K562 (cell line): Measurements from ENCODE around the gene SPEG. TPM values are rescaled to one million over a fixed set of nuclear protein-coding genes. Genes with fewer than 3 reads are reported as not detected.

Experiments
- CEBPB ChIP-seq: fragments of 450-650 bp; IDR thresholded peaks from 2 replicates; pipeline ENCODE4 v1.6.1; 2016; ENCODE audit warnings: missing genetic modification characterization, missing compliant biosample characterization
- HDAC6 ChIP-seq: IDR thresholded peaks from 2 replicates; pipeline ENCODE4 v1.6.1; 2012; ENCODE audit warnings: low read depth, mild to moderate bottlenecking, control low read depth, inconsistent platforms, low read length, moderate library complexity
- MCM5 ChIP-seq: fragments of 450-650 bp; IDR thresholded peaks from 2 replicates; pipeline ENCODE4 v1.6.1; 2016; ENCODE audit warnings: low read depth
- MEF2D ChIP-seq: conservative IDR thresholded peaks from 2 replicates; pipeline ENCODE4 v1.6.1; 2016; ENCODE audit warnings: low read depth, missing genetic modification characterization, missing compliant biosample characterization
- MXI1 ChIP-seq: IDR thresholded peaks from 2 replicates; pipeline ENCODE4 v1.6.1; 2011; ENCODE audit warnings: low read depth, mild to moderate bottlenecking, improper control_type of control experiment, low read length
- NFE2 ChIP-seq: IDR thresholded peaks from 2 replicates; pipeline ENCODE4 v1.6.1; 2014; ENCODE audit warnings: antibody characterized with exemption, low read depth
- PTTG1 ChIP-seq: fragments of 450-650 bp; IDR thresholded peaks from 2 replicates; pipeline ENCODE4 v1.6.1; 2016; ENCODE audit warnings: low read depth, mild to moderate bottlenecking, missing genetic modification characterization, missing compliant biosample characterization
- TEAD4 ChIP-seq, 2 experiments: sonication (generic) in 1 of 2; formaldehyde crosslinking in 1 of 2; IDR thresholded peaks; 2 replicates each; pipeline versions ENCODE4 v1.6.1 to v1.8.0; 2012 to 2022; ENCODE audit warnings: borderline replicate concordance in 1 of 2, inconsistent platforms in 1 of 2, low read length in 1 of 2, mild to moderate bottlenecking in 1 of 2, missing genetic modification reagents in 1 of 2
- ZBTB8A ChIP-seq: fragments of 450-650 bp; IDR thresholded peaks from 2 replicates; pipeline ENCODE4 v1.6.1; 2018; ENCODE audit warnings: mild to moderate bottlenecking, moderate library complexity; ENCODE audit not compliant: partially characterized antibody
- ZNF316 ChIP-seq: fragments of 450-650 bp; IDR thresholded peaks from 2 replicates; pipeline ENCODE4 v1.6.1; 2016
- ZNF561 ChIP-seq: fragments of 450-650 bp; formaldehyde crosslinking; conservative IDR thresholded peaks from 2 replicates; pipeline ENCODE4 v1.4.0; 2020; ENCODE audit warnings: mild to moderate bottlenecking, moderate library complexity
- ZNF79 ChIP-seq: fragments of 250-450 bp; sonication (Bioruptor Pico); IDR thresholded peaks from 2 replicates; pipeline ENCODE4 v1.4.0; 2020; ENCODE audit warnings: low read depth, mild to moderate bottlenecking, moderate library complexity
- polyA plus RNA-seq, 8 experiments: library from polyadenylated mRNA; depleted of rRNA in 4 of 8; stranded (reverse) in 5 of 8; unstranded in 3 of 8; fragments of >200 nt; fragmentation: Nextera tagmentation in 2 of 8; fragmentation: Illumina TruSeq in 1 of 8; extraction: Ambion mirVana in 2 of 8; extraction: Trizol in 1 of 8; gene quantifications; 2 replicates each; pipeline versions ENCODE4 v1.2.1 to v1.2.3, GENCODE V29; 2011 to 2014; ENCODE audit warnings: inconsistent platforms in 1 of 8, missing spikeins in 1 of 8
- total RNA-seq, 7 experiments: library from RNA; depleted of rRNA in 6 of 7; stranded (reverse); fragments of >200 nt in 6 of 7; fragmentation: Illumina TruSeq in 2 of 7; extraction: Trizol in 2 of 7; gene quantifications; 2 replicates each; pipeline versions ENCODE4 v1.2.1 to v1.2.3, GENCODE V29; 2011 to 2021; ENCODE audit warnings: low replicate concordance in 1 of 7
- TF ChIP-seq, protein P1 (sequence below): fragments of 250-450 bp; sonication (Bioruptor Pico); IDR thresholded peaks from 2 replicates; pipeline ENCODE4 v1.5.0; 2021
- TF ChIP-seq, protein P2 (sequence below): sonication (generic); formaldehyde crosslinking; IDR thresholded peaks from 2 replicates; pipeline ENCODE4 v1.8.0; 2022; ENCODE audit warnings: mild to moderate bottlenecking, missing genetic modification reagents
- TF ChIP-seq, protein P3 (sequence below): fragments of 250-450 bp; sonication (Bioruptor Pico); IDR thresholded peaks from 2 replicates; pipeline ENCODE4 v1.5.1; 2021; ENCODE audit warnings: mild to moderate bottlenecking
- TF ChIP-seq, protein P4 (sequence below): fragments of 250-450 bp; sonication (Bioruptor Pico); IDR thresholded peaks from 2 replicates; pipeline ENCODE4 v1.4.0; 2020; ENCODE audit warnings: mild to moderate bottlenecking, moderate library complexity
- TF ChIP-seq, protein P5 (sequence below): fragments of 250-450 bp; sonication (Bioruptor Pico); IDR thresholded peaks from 2 replicates; pipeline ENCODE4 v1.5.0; 2021; ENCODE audit warnings: mild to moderate bottlenecking, moderate library complexity

Gene SPEG
- total and polyA plus RNA-seq, 9 of the 15 experiments (the other 6 are each of a cell fraction or from before 2014, with no cell fraction given): 0.49 to 8.7 (median 3.0) TPM

DNA sequence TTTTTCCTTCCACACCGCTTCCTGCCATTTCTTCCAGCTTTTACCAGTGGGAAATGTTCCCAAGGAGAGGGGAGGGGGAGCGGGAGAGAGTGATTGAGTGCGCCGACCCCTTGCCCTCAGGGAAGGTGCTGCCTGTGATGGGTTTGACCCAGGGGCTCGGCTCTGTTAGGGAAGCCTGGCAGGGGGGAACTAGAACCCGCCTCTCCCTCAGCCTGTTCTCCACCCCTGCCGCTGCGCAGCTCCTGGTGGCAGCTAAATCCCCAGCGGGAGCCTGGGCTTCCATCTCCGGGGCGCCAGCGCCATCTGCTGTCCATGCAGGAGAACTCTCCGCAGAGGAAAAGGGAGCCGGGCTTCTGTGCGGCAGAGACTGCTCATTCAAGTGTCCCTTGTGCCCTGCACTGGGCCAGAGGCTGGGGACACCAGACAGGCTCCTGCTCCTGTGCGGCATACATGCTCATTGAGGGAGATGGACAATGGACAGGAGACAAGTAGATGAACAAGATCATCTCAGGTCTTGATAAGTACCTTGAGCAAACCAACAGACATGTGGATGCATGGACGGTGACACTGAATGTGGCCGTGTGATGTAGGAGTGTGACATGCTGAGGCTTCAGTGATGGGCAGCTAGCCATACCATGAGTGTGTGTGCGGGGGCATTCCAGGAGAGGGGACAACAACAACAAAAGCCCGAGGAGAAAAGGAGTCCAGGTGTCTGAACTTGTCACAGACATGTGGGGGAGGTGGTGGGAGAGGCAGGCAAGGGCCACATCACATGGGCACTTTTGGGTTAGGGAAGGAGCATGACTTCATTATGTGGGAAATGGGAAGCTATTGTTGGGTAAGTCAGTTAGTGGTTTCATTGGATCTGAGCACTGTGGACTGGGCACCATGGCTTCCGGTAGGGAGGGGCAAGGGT is 95.7 kb downstream of the SPEG start (continued):
- TF ChIP-seq TEAD4 (IDR thresholded peaks at IDR 0.05; ENCODE audit: low read length) (no peak), TEAD4 (CRISPR knock-in tag; IDR thresholded peaks at IDR 0.05; ENCODE audit: borderline replicate concordance) (no peak), ZNF79 (CRISPR knock-in tag) (no peak), ZNF561 (no peak), ZNF316 (no peak), HDAC6 (no peak), CEBPB (no peak), ZBTB8A (no peak), MCM5 (no peak), MXI1 (no peak), PTTG1 (tag) (no peak), NFE2 (no peak), MEF2D (no peak)
- TF ChIP-seq, protein P1, sequence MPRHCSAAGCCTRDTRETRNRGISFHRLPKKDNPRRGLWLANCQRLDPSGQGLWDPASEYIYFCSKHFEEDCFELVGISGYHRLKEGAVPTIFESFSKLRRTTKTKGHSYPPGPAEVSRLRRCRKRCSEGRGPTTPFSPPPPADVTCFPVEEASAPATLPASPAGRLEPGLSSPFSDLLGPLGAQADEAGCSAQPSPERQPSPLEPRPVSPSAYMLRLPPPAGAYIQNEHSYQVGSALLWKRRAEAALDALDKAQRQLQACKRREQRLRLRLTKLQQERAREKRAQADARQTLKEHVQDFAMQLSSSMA: no peak
- TF ChIP-seq, protein P2, sequence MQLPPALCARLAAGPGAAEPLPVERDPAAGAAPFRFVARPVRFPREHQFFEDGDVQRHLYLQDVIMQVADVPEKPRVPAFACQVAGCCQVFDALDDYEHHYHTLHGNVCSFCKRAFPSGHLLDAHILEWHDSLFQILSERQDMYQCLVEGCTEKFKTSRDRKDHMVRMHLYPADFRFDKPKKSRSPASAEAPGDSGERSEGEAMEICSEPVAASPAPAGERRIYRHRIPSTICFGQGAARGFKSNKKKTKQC (CRISPR knock-in tag): no peak
- TF ChIP-seq, protein P3, sequence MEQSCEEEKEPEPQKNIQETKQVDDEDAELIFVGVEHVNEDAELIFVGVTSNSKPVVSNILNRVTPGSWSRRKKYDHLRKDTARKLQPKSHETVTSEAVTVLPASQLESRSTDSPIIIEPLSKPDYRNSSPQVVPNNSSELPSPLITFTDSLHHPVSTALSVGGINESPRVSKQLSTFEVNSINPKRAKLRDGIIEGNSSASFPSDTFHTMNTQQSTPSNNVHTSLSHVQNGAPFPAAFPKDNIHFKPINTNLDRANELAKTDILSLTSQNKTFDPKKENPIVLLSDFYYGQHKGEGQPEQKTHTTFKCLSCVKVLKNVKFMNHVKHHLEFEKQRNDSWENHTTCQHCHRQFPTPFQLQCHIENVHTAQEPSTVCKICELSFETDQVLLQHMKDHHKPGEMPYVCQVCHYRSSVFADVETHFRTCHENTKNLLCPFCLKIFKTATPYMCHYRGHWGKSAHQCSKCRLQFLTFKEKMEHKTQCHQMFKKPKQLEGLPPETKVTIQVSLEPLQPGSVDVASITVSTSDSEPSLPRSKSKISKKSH (CRISPR knock-in tag): no peak
- TF ChIP-seq, protein P4, sequence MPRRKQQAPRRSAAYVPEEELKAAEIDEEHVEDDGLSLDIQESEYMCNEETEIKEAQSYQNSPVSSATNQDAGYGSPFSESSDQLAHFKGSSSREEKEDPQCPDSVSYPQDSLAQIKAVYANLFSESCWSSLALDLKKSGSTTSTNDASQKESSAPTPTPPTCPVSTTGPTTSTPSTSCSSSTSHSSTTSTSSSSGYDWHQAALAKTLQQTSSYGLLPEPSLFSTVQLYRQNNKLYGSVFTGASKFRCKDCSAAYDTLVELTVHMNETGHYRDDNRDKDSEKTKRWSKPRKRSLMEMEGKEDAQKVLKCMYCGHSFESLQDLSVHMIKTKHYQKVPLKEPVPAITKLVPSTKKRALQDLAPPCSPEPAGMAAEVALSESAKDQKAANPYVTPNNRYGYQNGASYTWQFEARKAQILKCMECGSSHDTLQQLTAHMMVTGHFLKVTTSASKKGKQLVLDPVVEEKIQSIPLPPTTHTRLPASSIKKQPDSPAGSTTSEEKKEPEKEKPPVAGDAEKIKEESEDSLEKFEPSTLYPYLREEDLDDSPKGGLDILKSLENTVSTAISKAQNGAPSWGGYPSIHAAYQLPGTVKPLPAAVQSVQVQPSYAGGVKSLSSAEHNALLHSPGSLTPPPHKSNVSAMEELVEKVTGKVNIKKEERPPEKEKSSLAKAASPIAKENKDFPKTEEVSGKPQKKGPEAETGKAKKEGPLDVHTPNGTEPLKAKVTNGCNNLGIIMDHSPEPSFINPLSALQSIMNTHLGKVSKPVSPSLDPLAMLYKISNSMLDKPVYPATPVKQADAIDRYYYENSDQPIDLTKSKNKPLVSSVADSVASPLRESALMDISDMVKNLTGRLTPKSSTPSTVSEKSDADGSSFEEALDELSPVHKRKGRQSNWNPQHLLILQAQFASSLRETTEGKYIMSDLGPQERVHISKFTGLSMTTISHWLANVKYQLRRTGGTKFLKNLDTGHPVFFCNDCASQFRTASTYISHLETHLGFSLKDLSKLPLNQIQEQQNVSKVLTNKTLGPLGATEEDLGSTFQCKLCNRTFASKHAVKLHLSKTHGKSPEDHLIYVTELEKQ: no peak
- TF ChIP-seq, protein P5, sequence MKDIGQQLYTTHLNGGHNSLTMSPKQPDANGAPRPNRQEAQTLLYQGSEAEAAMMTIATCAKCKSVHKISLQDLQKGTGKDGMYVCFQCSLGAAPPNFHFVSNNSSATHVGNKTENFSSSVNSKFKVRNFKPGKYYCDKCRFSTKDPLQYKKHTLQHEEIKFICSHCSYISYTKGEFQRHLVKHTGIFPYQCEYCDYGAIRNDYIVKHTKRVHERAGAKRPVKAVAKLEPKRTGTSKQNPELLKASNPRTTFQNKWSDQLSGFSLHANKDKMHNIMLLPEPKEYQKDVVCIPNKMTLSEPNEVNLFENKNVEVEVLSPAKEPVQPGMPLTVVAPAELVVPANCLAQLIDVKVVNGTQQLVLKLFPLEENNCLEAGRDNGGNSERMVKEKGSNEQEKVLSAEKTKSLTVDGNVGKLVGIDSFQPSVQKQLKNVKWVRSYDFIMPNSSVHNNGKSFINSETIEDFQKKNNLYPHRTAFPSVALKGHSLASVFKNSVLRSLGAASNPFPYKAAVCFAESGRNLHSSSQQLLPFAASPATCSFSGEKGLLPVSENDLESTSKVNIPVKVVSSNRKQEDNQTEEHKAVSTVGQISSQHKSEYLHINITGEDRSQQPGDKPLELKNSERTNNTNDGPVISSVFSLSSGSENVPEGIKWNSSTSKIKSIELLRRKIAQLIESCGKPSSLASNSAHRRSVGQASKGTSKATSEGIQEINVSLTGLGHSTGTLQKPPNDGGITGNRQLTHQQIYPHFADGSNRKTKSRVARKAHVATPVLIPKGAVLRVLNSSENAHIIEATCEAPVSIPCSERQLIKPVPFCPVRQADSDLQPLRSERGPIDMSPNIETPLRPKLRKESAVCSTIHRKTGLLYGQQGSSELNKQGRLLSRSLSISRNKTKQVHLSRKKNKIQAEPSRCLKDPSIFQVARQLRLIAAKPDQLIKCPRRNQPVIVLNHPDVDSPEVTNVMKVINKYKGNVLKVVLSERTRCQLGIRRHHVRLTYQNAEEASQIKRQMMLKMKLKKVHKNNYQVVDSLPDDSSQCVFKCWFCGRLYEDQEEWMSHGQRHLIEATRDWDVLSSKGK (CRISPR knock-in tag): no peak
